NCI-H146 (cell line): ENCODE results near the gene ZFP91.
A peak's percentile ranks its signal among the peaks of the same experiment; 100 is the strongest.

Source experiments
- DNase-seq: peaks from one replicate; lab custom pipeline; 2025; lab: John Stamatoyannopoulos, UW

ZFP91 gene

DNA sequence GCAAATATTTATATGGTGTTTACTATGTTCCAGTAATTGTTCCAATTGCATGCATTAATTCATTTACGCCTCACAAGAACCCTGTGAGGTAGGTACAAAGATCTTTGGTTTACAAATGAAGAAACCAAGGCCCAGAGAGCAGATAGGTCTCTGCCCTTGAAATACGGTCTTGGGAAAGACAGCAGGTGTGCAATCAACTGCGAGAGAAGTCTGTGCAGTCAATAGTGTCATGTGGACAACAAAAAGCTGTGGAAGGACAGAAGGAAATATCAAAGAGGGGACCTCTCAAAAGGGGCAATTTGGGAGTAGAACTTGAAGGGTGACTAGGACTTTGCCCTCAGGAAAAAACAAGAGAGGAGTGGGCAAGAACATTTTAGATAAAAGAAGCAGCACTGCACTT lies 52.5 kb downstream of the ZFP91 start:
- no peak for DNase-seq

DNA sequence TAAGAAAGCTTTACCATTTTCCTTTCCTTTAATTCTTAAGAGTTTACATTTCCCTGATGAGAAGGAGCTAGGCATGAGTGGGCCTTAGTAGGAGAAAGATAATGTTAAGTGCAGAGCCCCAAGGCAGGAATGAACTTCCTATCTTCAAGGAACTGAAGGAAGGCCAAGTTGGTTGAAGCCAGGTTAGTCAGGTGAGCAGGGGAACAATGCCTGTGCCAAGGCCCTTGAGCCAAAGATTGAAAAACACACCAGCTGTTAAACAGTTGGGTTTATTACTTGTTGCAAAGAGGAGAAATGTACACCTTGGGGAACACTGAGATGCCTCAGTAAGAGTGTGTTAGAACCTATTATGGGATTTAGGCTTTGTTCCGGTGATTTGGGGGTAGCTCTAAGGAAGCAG lies 53.6 kb downstream of the ZFP91 start:
- no peak for DNase-seq

DNA sequence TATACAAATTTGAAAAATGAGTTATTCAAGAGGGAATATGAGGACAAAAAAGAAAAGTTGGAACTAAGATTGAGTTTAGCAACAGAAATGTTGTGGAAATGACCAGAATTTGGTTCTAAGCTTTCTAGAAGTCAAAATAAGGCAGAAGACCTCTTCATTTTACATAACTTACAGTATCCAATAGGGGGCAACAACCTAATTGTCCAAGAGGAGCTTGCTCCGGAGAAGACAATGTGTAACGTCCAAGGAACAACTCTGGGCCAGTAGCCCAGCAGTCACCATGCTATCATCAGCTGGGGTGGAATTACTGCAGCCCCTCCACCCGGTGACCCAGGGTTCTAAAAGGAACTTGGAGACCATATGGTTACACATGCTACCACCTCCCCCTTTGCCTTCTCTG lies 57.7 kb downstream of the ZFP91 start:
- no peak for DNase-seq

DNA sequence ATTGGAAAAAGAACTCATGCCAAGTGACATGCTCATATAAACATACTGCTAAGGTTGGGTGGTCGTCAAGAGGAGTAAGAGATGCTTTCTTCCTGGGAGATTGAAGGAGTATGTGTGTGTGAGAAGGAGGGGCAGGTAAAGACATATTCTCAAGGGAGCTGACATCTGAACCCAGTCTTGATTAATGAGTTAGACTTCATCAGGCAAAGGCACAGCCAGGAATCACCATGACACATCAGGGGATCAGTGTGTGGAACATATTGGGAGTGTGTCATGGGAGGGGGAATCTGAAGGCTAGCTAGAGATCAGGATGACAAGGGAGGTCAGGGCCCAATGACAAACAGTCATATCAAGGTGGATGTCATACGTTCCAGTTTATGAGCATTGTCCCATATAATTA lies 58.5 kb downstream of the ZFP91 start:
- no peak for DNase-seq

DNA sequence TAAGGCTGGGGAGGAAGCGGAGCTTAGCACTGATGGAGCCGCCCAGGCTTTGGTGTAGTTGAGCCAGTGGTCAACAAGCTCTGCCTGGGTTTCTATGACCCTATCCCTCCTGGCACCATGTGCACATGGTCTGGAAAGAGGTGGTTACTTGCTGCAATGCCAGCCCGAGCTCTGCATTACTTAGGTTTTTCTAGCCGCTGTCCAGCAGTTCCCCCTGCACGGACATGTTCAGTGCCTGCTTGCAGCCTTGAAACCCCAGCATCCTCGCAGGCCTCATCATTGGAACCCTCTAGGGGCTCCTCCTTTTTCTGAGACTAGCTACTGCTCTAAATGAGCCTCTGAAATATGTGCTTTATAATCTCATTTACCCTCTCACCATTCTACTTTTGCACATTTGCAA lies 60.2 kb downstream of the ZFP91 start:
- no peak for DNase-seq

DNA sequence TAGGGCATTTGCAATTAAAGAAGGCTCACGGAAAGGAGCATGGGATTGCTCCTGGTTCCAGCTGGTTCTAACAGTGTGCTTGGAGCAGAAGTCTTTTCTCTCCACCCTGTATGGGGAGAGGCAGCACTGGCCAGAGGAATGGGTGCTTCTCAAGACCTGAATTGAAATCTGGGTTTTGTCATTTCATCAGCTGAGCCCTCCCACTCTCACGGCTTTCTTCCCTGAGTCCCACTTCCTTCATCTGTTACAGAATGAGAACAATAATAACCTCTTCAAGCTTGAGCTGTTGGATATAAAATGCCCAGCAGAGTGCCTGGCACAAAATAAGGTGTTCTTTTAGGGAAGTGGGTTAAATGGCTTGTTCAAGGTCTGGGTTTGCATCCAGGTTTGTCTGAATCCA lies 60.8 kb downstream of the ZFP91 start:
- no peak for DNase-seq

DNA sequence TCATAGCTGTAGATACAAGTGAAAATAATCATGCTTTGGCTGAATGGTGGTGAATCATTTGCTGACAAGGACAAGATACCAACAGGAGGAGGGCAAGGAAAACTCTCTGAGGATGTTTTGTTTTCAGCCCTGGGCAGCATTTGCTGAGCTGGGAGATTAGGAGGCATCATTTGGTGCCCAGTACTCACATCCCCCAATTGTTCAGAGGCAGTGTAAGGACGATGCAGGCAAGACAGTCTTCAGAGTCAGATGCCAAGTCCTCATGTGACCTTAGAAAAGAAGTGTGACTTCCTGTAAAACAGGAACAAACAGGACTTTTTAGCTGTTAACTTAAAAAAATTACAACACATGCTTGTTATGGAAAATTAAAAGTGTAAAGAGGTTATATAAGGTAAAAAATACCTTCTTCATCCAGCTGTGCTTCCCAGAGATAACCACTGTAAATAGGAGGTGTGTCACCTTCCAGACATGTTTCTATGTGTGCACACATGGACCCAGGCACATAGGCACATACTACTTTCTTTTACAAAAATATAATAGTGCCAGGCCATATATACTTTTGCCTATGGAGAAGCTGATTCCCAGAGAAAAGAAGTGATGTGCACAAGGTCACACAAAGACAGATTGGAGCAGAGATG lies 61.6 kb downstream of the ZFP91 start:
- DNase-seq: no peak

DNA sequence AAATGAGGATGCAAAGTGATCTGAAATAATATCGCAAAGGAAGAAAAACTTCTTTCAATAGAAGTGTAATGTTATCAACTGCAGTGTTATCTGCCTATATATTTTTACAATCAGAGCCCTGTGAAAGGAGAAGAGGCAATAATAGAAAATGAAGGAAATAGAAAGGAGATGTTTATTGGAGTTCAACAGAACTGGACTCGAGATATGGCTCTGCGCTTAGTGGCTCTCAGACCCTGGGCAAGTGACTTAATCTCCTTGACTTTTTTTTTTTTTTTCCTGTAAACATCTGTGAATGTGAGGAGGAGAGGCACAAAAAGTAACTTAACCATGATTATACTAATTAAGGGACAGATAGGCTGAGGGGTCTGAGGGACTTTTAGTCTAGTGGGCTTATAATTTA lies 62.5 kb downstream of the ZFP91 start:
- DNase-seq: no peak

DNA sequence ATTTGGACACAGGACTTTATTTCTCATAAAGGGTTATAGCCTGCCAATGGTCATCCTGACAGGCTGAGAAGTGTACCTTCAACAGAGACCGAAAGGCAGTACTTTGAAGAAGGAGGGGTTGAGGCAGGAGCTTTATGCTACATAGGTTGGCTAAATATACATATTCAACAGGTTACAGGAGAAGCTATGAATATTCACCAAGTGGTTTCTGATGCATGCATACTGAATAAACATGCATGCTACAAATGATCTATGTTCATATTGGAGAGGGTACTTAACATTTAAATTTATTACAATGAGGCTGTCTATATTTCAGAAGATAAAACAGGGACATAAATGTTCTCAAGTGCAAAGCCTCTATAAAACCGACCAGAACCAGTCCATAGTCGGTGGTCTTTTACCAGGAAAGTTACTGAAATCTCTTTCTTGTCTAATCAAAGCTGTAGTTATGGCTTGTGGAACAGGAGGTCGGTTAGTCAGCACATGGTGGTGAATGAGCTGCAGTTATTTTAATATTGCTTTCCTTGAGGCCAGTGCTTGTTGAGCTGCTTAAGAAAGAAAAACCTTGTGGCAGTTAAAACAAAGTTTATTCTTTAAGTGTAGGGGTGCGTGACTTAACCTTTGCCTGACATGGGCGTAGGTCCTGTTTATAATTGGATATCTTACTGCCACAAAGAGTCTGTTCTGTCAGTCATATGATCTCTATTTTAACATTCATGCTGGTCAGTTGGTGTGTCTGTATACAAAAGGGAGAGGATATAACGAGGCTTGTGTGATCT lies 63.1 kb downstream of the ZFP91 start:
- DNase-seq: no peak

DNA sequence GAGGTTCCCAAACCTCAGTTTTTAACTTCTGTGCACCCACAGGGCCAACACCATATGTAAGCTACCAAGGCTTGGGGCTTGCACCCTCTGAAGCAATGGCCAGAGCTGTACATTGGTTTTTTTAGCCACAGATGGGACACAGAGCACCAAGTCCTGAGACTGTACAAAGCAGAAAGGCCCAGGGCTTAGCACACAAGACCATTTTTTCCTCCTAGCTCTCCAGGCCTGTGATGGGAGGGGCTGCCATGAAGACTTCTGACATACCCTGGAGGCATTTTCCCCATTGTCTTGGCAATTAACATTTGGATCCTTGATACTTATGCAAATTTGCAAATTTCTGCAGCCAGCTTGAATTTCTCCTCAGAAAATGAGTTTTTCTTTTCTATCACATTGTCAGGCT lies 67.0 kb downstream of the ZFP91 start:
- no peak for DNase-seq

DNA sequence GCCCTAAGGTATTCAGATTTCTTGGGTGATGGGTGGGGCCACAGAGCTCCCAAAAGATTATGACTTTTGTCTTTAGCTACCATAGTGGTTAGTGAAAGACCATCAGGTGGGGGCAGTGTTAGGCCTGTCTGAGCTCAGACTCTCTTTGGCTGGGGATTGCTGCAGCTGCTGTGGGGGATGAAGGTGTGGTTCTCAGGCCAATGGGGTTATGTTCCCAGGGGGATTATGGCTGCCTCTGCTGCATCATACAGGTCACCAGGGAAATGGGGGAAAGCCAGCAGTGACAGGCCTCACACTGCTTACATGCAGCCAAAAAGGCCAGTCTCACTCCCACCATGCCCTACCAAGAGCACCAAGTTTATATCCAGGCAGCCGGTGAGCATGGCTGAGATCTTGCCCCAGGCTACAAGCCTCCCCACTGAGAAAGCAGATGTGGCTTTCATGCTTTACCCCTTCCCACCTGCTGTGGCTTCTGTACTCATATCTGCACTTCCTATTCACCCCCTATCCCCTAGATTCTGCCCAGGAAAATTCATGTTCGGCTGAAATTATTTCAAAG lies 68.4 kb downstream of the ZFP91 start:
- DNase-seq: peak; percentile 87

DNA sequence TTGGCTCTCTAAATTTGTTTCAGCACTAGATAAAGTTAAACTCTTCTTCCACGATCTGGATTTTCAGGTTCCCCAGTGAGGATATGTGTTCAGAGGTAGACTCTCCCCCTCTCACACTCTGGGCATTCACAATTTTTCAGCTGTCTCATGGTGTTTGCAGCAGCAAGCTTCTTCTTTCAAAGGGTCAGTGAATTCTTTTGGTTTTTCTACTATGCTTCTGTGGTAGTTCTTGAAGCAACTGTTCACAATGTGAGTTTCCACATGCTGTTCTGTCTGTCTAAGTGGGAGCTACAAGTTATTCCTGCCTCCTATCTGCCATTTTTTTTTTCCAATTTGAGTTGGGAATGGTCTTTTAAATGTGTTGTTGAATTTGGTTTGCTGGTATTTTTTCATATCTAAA lies 69.0 kb downstream of the ZFP91 start:
- no peak for DNase-seq

DNA sequence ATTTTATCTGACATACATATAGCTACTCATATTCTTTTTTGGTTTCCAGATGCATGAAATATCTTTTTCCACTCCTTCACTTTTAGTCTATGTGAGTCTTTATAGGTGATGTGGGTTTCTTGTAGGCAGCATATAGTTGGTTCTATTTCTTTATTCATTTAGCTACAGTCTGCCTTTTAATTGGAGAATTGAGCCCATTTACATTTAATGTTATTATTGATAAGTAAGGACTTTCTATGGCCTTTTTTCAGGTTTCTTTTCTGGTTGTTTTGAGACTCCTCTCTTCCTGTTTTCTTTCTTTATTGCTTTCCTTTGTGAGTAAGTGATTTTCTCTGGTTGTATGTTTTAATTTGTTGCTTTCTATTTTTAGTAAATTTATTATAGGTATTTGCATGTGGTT lies 70.8 kb downstream of the ZFP91 start:
- no peak for DNase-seq

DNA sequence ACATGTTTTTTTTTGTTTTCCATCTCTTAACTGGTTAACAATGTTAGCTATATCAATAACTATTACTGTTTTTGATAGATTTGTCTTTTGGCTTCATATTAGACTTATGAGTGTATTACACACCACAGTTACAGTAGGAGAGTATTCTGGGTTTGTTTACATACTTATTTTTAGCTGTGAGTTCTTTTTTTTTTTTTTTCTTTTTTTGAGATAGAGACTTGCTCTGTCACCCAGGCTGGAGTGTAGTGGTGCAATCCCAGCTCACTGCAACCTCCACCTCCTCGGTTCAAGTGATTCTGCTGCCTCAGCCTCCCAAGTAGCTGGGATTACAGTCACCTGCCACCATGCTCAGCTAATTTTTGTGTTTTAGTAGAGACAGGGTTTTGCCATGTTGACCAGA lies 71.6 kb downstream of the ZFP91 start:
- DNase-seq: no peak

DNA sequence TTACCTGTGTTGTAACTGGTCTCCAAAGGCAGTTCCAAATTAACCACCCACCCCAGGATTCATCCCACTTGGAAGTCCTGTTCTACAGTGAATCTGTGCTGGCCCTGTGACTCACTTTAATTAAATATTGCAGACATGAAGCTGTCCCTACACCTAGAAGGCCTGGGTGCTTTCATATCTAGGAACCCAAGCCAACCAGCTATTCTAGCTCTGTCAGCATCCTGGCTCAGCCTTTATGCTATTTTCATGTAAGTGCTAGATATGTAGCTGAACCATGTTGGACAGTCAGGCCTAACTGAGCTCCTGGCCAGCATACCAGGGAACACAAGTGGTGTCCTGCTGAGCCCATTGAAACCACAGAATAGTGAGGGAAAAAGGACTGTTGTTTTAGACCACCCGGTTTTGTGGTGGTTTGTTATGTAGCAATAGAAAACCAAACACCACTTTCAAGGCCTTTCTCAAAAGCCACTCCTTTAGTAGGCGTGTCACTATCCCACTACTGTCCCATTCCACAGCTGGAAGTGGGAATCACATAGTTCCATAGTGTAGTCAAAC lies 73.9 kb downstream of the ZFP91 start:
- no peak for DNase-seq

DNA sequence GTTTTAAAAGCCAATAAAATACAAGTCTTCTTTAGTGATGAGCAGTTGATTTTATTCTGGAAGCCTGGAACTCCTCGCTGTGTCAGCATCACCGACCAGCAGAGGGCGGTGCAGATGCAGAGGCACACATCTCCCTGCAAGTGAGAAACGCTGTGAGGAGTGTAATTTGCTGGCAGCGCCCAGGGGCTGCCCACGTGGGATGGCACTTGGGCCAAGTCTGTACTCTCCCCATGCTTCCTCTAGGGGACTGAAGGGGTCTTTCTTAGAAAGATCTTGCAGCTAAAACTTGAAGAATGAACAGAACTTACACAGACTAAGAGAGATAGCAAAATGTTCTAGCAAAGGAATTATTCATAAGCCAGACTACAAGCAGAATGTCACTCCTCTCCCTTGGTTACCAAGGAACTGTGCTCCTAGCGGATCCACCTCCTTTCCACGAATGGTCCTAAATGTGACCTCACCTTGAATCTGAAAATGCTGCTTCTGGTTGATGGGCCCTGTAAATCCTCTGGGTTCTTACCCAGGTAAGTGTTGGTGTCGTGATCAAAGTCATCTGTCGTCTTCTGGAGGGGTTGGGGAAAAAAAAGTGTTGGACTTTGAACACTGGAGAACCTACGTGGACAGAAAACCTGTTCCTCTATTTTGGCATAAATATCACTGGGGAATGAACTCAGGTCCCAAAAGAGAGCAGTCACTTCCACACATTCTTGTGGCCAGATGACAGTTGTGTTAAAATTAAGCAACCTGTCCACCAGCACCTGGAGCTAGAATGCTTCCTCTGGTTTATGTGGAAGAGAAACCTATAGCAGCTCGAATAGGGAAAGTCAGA lies 75.4 kb downstream of the ZFP91 start:
- DNase-seq: peak; percentile 69

DNA sequence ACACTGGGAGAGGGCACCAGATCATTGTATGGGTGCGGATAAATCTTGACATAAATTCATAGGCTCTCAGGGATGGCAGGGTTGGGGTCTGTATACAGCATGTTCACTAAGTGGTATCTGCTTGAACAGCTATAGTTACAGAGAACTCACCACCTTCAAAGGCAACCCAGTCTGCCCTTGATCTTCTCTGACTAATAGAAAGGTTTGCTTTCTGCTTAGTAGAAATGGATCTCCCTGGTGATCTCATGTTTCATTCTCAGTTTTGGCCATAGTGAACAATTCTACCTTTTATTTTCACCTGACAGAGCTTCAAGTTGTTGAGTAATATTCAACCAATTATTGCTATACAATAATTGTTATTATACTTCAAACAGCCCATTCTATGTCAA lies 76.0 kb downstream of the ZFP91 start:
- DNase-seq: no peak

DNA sequence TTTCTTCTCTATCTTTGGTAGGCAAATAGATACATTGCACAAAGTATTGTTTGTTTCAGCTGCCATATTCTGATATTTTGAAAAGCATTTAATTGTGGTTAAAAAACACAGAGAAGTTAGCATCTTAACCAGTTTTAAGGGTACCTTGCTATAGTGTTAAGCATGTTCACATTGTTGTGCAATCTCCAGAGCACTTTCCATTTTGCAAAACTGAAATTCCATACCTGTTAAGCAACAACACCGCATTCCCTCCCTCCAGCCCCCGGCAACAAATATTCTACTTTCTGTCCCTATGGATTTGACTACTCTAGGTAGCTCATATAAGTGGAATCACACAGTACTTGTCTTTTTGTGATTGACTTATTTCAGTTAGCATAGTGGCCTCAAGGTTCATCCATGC lies 77.5 kb downstream of the ZFP91 start:
- DNase-seq: no peak

DNA sequence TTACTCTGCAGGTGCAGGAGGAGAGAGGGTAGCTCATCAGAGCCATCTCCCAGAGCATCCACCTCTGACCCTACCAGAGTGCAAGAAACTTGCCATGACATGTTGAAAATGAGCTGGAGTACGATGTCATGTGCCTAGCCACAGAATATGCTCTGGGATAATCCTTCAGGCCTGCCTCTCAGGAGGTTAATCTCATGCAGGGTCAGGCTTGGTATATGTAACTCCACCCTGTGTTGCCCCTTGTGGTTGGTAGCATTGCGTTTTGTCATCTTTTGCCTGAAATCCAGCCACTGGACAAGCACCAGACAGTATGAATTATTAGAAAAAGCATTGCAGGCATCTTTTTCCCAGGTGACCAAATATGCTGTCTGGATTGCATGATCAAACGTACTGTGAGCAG lies 79.8 kb downstream of the ZFP91 start:
- DNase-seq: no peak

DNA sequence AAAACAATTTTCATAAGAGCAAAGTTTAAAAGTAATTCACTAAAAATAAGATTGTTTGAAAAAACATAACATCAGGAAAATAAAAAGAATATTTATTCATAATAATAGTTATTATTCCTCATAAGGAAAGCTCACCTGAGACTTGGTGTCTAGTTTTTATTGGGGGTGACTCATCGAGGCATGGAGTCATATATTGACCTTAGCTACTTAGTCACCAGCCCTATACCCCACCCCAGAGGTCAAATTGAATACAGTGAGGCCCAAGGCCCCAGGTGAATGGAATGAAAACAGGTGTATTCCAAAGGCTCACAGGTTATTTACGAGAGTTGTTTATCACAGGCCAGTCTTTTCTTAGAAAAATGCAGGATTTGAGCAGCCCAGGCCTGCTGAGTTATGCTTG lies 80.5 kb downstream of the ZFP91 start:
- DNase-seq: no peak

DNA sequence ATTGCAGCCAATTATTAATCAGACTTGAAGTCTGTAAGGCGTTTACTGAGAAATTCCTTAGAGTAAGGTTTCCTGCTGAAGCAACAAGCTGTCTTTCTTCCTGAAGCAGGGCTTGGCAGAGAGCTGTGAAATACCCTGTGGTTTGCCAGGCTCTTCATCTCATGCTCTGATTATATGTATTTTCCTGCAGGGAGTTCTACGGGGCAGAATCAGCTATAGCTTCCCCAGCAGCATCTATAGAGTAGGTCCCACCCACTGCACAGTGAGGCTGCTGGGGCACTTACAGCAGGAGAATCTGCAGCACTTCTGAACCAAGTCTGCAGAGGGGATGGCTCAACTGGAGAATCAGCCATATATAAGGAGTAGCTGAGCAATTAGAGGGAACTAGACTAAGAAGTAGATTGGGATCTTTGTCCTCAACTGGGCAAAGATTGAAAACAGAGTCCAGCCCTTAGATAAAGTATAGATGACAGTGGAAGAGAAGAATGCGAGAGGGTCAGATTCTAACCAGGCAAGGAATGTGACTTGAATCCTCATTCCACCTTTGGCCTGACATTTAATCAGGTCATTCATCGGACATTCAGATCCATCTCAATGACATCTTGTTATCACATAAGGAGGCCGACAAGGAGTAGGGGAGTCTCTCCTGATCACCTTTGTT lies 81.2 kb downstream of the ZFP91 start:
- DNase-seq: no peak
